HEK293T (cell line): ENCODE results near the gene AASDHPPT.

Experiments used
- ARNT ChIP-seq: fragments of 450-650 bp; IDR thresholded peaks from 2 replicates; pipeline ENCODE4 v1.6.1; 2017; ENCODE audit warnings: mild to moderate bottlenecking
- ELF4 ChIP-seq: fragments of 450-650 bp; IDR thresholded peaks from 2 replicates; pipeline ENCODE4 v1.6.1; 2017; ENCODE audit warnings: antibody characterized with exemption
- FOXM1 ChIP-seq: fragments of 450-650 bp; IDR thresholded peaks from 2 replicates; pipeline ENCODE4 v1.6.1; 2017; ENCODE audit warnings: mild to moderate bottlenecking, borderline replicate concordance
- L3MBTL2 ChIP-seq: fragments of 450-650 bp; conservative IDR thresholded peaks from 2 replicates; pipeline ENCODE4 v1.6.1; 2016; ENCODE audit warnings: mild to moderate bottlenecking
- LEF1 ChIP-seq: fragments of 450-650 bp; IDR thresholded peaks from 2 replicates; pipeline ENCODE4 v1.6.1; 2017; ENCODE audit warnings: mild to moderate bottlenecking, borderline replicate concordance
- PKNOX1 ChIP-seq: fragments of 450-650 bp; IDR thresholded peaks from 2 replicates; pipeline ENCODE4 v1.6.1; 2016

- no peak for TF ChIP-seq LEF1
- TF ChIP-seq FOXM1, result no peak
- no peak for TF ChIP-seq L3MBTL2
- TF ChIP-seq ELF4, result no peak
- no peak for TF ChIP-seq PKNOX1
- no peak for TF ChIP-seq ARNT
Measured at GRCh38 chr11:106032861-106033260, 44.6 kb upstream of the AASDHPPT start.
